ENCODE measurements around the gene ADRB1. TPM values are rescaled to one million over a fixed set of nuclear protein-coding genes. Genes with fewer than 3 reads are reported as not detected.

Gene ADRB1
- total and polyA plus RNA-seq, 2 of the 13 experiments (the other 11 are each of a cell fraction or from before 2014, with no cell fraction given) = 0.07 TPM; not detected in 1

GRCh38 chr10:114041166-114041565, 2.5 kb upstream of the ADRB1 start:
- H3K4me3 ChIP-seq (replicated peaks in 1 of 3; ENCODE audit: insufficient read depth in 1 of 3, low read depth in 2 of 3, low read length in 3 of 3) = no peak overlapping the region
- H4K20me1 ChIP-seq (ENCODE audit: insufficient read depth, low read length) = no peaks in the 10 kb centered on the region
- H3K27ac ChIP-seq (ENCODE audit: extremely low read length, insufficient read depth, low read length) = no peak overlapping the region
- H3K4me1 ChIP-seq (ENCODE audit: insufficient read depth, low read length) = 0 out of 2 replicates have a peak, but pooled peaks cover 4% of the 10 kb centered on the region
- no peaks in the 10 kb centered on the region for H3K9me3 ChIP-seq (ENCODE audit: low read length)
- H2AFZ ChIP-seq (ENCODE audit: low read length) = no peak overlapping the region
- H3K27me3 ChIP-seq (ENCODE audit: control insufficient read depth in 1 of 2, insufficient read depth in 2 of 2, low read length in 2 of 2) = peaks cover 6 to 32% of the 10 kb centered on the region in 2 experiments; a peak in 4 of 5 replicates
- H3K79me2 ChIP-seq (ENCODE audit: insufficient read depth, low read length) = no peaks in the 10 kb centered on the region
- H3K36me3 ChIP-seq (replicated peaks in 1 of 2; ENCODE audit: control insufficient read depth in 1 of 2, insufficient read depth in 2 of 2, low read length in 2 of 2) = no peaks in the 10 kb centered on the region
- FAIRE-seq = no peak
- BruUV-seq (replicated peaks) = no TSS peak
- no peak for ATAC-seq
- 49% methylated on average over 8 of the region's 8 CpGs for WGBS (ENCODE audit: low lambda C conversion rate)
- DNase-seq (ENCODE audit: low spot score) = no peak
- TF ChIP-seq ZNF607 (CRISPR knock-in tag; IDR thresholded peaks at IDR 0.05; ENCODE audit: borderline replicate concordance) = no peak
- no peak for TF ChIP-seq FOXA1 (IDR thresholded peaks at IDR 0.05)
- no peak for TF ChIP-seq FOXA1 (CRISPR knock-in tag; IDR thresholded peaks at IDR 0.05)
- no peak for TF ChIP-seq MBNL3 (CRISPR knock-in tag; conservative IDR thresholded peaks at IDR 0.05)
- no peak for TF ChIP-seq ATF1 (CRISPR knock-in tag; IDR thresholded peaks at IDR 0.05)
- no peak for TF ChIP-seq HMGXB3 (CRISPR knock-in tag; IDR thresholded peaks at IDR 0.05; ENCODE audit: borderline replicate concordance)
- no peak for TF ChIP-seq HMGXB4 (CRISPR knock-in tag; IDR thresholded peaks at IDR 0.05; ENCODE audit: borderline replicate concordance in 1 of 2, low read depth in 1 of 2)
- TF ChIP-seq LCORL (IDR thresholded peaks at IDR 0.05) = no peak
- no peak for TF ChIP-seq LCORL (CRISPR knock-in tag; IDR thresholded peaks at IDR 0.05)
- no peak for TF ChIP-seq ELF3 (CRISPR knock-in tag; IDR thresholded peaks at IDR 0.05)
- TF ChIP-seq PHF8 (CRISPR knock-in tag; IDR thresholded peaks at IDR 0.05) = no peak
- TF ChIP-seq MZF1 (CRISPR knock-in tag; IDR thresholded peaks at IDR 0.05; ENCODE audit: borderline replicate concordance) = no peak
- TF ChIP-seq RXRB (CRISPR knock-in tag; IDR thresholded peaks at IDR 0.05; ENCODE audit: borderline replicate concordance) = no peak
- TF ChIP-seq HNRNPH1 (optimal IDR thresholded peaks at IDR 0.05; ENCODE audit: low read depth, low read length) = no peak
- TF ChIP-seq FOXM1 (CRISPR knock-in tag; IDR thresholded peaks at IDR 0.05) = no peak
- no peak overlapping the region for H3K4me2 ChIP-seq (ENCODE audit: low read depth, low read length)
- in situ Hi-C loops (cut with HindIII; ENCODE audit: extremely low pct_ligation_motif_present, low pct_unique_long_range_greater_than_20kb) (no loop called here), intact Hi-C loops (cut with micrococcal nuclease; ENCODE audit: unreplicated experiment) (no loop called here)
- POLR2A ChIA-PET = no interaction called here
- no peak overlapping the region for H3K9ac ChIP-seq (ENCODE audit: insufficient read depth, low read depth, low read length)
- CTCF ChIA-PET (ENCODE audit: low intra/inter-chr PET ratio, low total read pairs) = no interaction called here

All from HepG2 (cell line).